NT2/D1 (cell line): ENCODE measurements around the gene KISS1R.

ENCODE experiments used
- SUZ12 ChIP-seq: IDR thresholded peaks from 2 replicates; pipeline ENCODE4 v1.6.1; 2011; ENCODE audit not compliant: insufficient read length, insufficient read depth; ENCODE audit errors: extremely low read depth
- YY1 ChIP-seq: IDR thresholded peaks from 2 replicates; pipeline ENCODE4 v1.6.1; 2011; ENCODE audit not compliant: insufficient read length, insufficient read depth
- ZNF274 ChIP-seq: IDR thresholded peaks from 2 replicates; pipeline ENCODE4 v1.6.1; 2011; ENCODE audit warnings: mild to moderate bottlenecking, low read depth, low read length

GRCh38 chr19:955803-956765 is 39.0 kb downstream of the KISS1R start:
- TF ChIP-seq YY1: no peak
- no peak for TF ChIP-seq ZNF274
- no peak for TF ChIP-seq SUZ12
